Keratinocyte (primary cell): ENCODE measurements around the gene VIT. TPM values are rescaled to one million over a fixed set of nuclear protein-coding genes. Genes with fewer than 3 reads are reported as not detected.

ENCODE experiments used
- DNase-seq: peaks from one replicate; pipeline ENCODE4 v3.0.0-alpha.2; 2011; ENCODE audit warnings: low read depth, missing footprints, low spot score
- FAIRE-seq: peaks from 2 replicates; lab custom pipeline; 2011; peaks lifted over from hg19 to GRCh38; lab: Jason Lieb, UNC
- H2AFZ ChIP-seq: 2 replicates; pipeline ENCODE4 v1.6.0; 2012; ENCODE audit warnings: low read length, control low read depth, inconsistent platforms; ENCODE audit not compliant: control insufficient read depth
- H3K27ac ChIP-seq: 2 replicates; pipeline ENCODE4 v1.5.1; 2011; ENCODE audit warnings: low read length; ENCODE audit not compliant: control insufficient read depth, insufficient read depth
- H3K27me3 ChIP-seq: 3 replicates; pipeline ENCODE4 v1.6.0; 2011; ENCODE audit warnings: low read length; ENCODE audit not compliant: control insufficient read depth, insufficient read depth; ENCODE audit errors: extremely low read depth
- H3K36me3 ChIP-seq, 2 experiments: 2 replicates in 1 of 2; 3 replicates in 1 of 2; pipeline ENCODE4 v1.5.1; 2011; ENCODE audit warnings: low read length in 2 of 2, mild to moderate bottlenecking in 1 of 2; ENCODE audit not compliant: control insufficient read depth in 2 of 2, insufficient read depth in 2 of 2; ENCODE audit errors: extremely low read depth in 1 of 2
- H3K4me1 ChIP-seq: 3 replicates; pipeline ENCODE4 v1.5.1; 2011; ENCODE audit warnings: low read length; ENCODE audit not compliant: control insufficient read depth, insufficient read depth; ENCODE audit errors: extremely low read depth
- H3K4me2 ChIP-seq: 3 replicates; pipeline ENCODE4 v1.6.0; 2011; ENCODE audit warnings: low read depth, low read length; ENCODE audit not compliant: control insufficient read depth, insufficient read depth; ENCODE audit errors: extremely low read depth
- H3K4me3 ChIP-seq, 3 experiments: fragments of 200-600 bp in 1 of 3; sonication (generic) in 1 of 3; 2 replicates in 2 of 3; 3 replicates in 1 of 3; pipeline ENCODE4 v1.5.1; 2011 to 2016; ENCODE audit warnings: low read length in 3 of 3, mild to moderate bottlenecking in 3 of 3, control low read depth in 2 of 3, inconsistent platforms in 1 of 3, low read depth in 1 of 3, mixed read lengths in 1 of 3, mixed run types in 1 of 3, moderate library complexity in 1 of 3; ENCODE audit not compliant: control insufficient read depth in 2 of 3, insufficient read depth in 2 of 3; ENCODE audit errors: extremely low read depth in 1 of 3
- H3K79me2 ChIP-seq: 2 replicates; pipeline ENCODE4 v1.6.0; 2012; ENCODE audit warnings: low read length; ENCODE audit not compliant: control insufficient read depth, insufficient read depth
- H3K9ac ChIP-seq: 3 replicates; pipeline ENCODE4 v1.6.0; 2011; ENCODE audit warnings: low read length; ENCODE audit not compliant: control insufficient read depth, insufficient read depth; ENCODE audit errors: extremely low read depth
- H3K9me1 ChIP-seq: 3 replicates; pipeline ENCODE4 v1.6.0; 2011; ENCODE audit warnings: low read length; ENCODE audit not compliant: control insufficient read depth, insufficient read depth; ENCODE audit errors: extremely low read depth
- H3K9me3 ChIP-seq: 2 replicates; pipeline ENCODE4 v1.5.1; 2012; ENCODE audit warnings: low read depth, low read length; ENCODE audit not compliant: control insufficient read depth
- H4K20me1 ChIP-seq: 3 replicates; pipeline ENCODE4 v1.6.0; 2011; ENCODE audit warnings: low read length; ENCODE audit not compliant: control insufficient read depth, insufficient read depth; ENCODE audit errors: extremely low read depth
- CTCF ChIP-seq, 3 experiments: IDR thresholded peaks in 1 of 3; conservative IDR thresholded peaks in 1 of 3; optimal IDR thresholded peaks in 1 of 3; 2 replicates in 2 of 3; 3 replicates in 1 of 3; pipeline versions ENCODE3 to v1.5.1; 2011; ENCODE audit warnings: low read length in 3 of 3, mild to moderate bottlenecking in 3 of 3, moderate library complexity in 2 of 3, control low read depth in 1 of 3, inconsistent platforms in 1 of 3; ENCODE audit not compliant: insufficient read depth in 2 of 3; ENCODE audit errors: extremely low read depth in 1 of 3
- EZH2 ChIP-seq: IDR thresholded peaks from one replicate; pipeline ENCODE4 v1.6.1; 2012; ENCODE audit warnings: inconsistent platforms, mild to moderate bottlenecking, low read length, moderate library complexity
- dilution Hi-C: fragments of 300-500 bp; cut with MboI; formaldehyde crosslinking; loops from one replicate; pipeline ENCODE4 v1.7.0; 2020; ENCODE audit warnings: low sequenced_read_pairs; ENCODE audit not compliant: extremely low pct_ligation_motif_present
- polyA plus RNA-seq, 5 experiments: library from polyadenylated mRNA; depleted of rRNA in 3 of 5; stranded (reverse) in 3 of 5; stranded (forward) in 1 of 5; unstranded in 1 of 5; fragments of >200 nt; gene quantifications; 1 replicate in 1 of 5; 2 replicates in 3 of 5; 3 replicates in 1 of 5; pipeline versions ENCODE4 v1.2.1 to v1.2.3, GENCODE V29; 2011 to 2012; ENCODE audit warnings: missing spikeins in 2 of 5, low read depth in 1 of 5, low replicate concordance in 1 of 5

VIT gene
- polyA plus RNA-seq, 1 donor (not counting 4 experiments of a cell fraction or from before 2014, with no cell fraction given): 0.79 TPM

DNA sequence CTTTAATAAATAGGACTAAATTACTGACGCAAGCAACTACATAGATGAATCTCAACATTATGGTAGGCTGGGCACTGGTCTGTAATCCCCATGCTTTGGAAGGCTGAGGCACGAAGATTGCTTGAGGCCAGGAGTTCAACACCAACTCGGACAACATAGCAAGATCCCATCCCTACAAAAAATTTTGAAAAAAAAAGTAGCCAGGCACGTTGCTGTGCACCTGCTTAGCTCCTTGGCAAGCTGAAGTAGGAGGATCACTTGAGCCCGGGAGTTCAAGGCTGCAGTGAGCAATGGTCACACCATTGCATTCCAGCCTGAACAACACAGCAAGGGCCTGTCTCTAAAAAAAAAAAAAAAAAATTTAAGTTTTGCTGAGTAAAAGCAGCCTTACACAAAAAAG is 43.4 kb upstream of the VIT start:
- Histone ChIP-seq H3K27ac (no peak overlapping the region), H3K36me3 (no peaks in the 10 kb centered on the region), H2AFZ (no peak overlapping the region), H3K9me3 (no peaks in the 10 kb centered on the region), H4K20me1 (no peaks in the 10 kb centered on the region), H3K4me3 (no peak overlapping the region), H3K9ac (no peak overlapping the region), H3K4me1 (peaks cover 8% of the 10 kb centered on the region), H3K4me2 (no peak overlapping the region), H3K27me3 (no peaks in the 10 kb centered on the region), H3K9me1 (no peaks in the 10 kb centered on the region), H3K79me2 (no peaks in the 10 kb centered on the region)
- DNase-seq (no peak), FAIRE-seq (no peak)
- dilution Hi-C loops: no loop called here
- no peak for TF ChIP-seq CTCF (optimal IDR thresholded peaks at IDR 0.05 in 1 of 3, IDR thresholded peaks at IDR 0.05 in 1 of 3, conservative IDR thresholded peaks at IDR 0.05 in 1 of 3; ENCODE audit: extremely low read depth in 1 of 3, insufficient read depth in 2 of 3, low read length in 3 of 3)
- no peak for TF ChIP-seq EZH2

DNA sequence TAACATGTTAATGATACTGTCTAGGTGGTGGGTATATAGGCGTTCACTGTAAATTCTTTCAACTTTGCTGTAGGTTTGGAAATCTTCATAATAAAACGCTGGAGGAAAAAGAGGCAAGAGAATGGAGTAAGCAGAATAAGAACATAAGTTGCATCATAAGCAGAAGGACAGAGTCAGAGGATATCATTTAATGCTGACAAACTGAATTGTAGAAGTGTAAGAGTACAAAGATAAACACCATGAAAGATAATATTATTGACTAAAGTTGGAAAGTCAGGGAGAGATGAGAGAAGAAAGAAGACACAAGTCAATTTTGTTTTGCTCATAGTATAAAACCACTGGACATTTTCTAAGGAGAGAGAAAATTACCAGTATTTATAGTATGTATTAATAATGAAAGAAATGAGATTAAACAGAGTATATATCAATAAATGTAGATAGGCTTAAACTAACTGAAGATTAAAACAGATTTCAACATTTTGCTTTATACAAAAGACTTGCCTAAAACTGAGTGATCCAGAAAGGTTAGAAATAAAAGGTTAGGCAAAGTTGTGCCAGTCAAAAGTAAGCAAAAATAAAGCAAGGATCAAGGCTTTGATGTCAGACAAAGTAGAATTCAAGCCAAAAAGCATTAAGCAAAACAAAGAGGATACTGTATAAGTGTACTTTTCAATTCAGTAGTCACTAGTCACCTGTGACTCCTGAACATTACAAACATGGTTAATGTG is 42.4 kb upstream of the VIT start:
- H3K27me3 ChIP-seq: no peaks in the 10 kb centered on the region
- FAIRE-seq (no peak), DNase-seq (no peak)
- H3K4me1 ChIP-seq: peaks cover 8% of the 10 kb centered on the region
- H2AFZ ChIP-seq: no peak overlapping the region
- no peaks in the 10 kb centered on the region for H3K9me1 ChIP-seq
- dilution Hi-C loops: no loop called here
- no peaks in the 10 kb centered on the region for H3K9me3 ChIP-seq
- H3K9ac ChIP-seq: no peak overlapping the region
- TF ChIP-seq CTCF (optimal IDR thresholded peaks at IDR 0.05 in 1 of 3, IDR thresholded peaks at IDR 0.05 in 1 of 3, conservative IDR thresholded peaks at IDR 0.05 in 1 of 3; ENCODE audit: extremely low read depth in 1 of 3, insufficient read depth in 2 of 3, low read length in 3 of 3) (no peak), EZH2 (no peak)
- H3K4me2 ChIP-seq: no peak overlapping the region
- no peaks in the 10 kb centered on the region for H3K36me3 ChIP-seq
- H4K20me1 ChIP-seq: no peaks in the 10 kb centered on the region
- no peaks in the 10 kb centered on the region for H3K79me2 ChIP-seq
- no peak overlapping the region for H3K4me3 ChIP-seq
- no peak overlapping the region for H3K27ac ChIP-seq
